ENCODE results near the gene KCND3. TPM values are rescaled to one million over a fixed set of nuclear protein-coding genes. Genes with fewer than 3 reads are reported as not detected.

KCND3 gene
- total RNA-seq, 2 experiments from 2014 or later = not detected

- no peaks in the 10 kb centered on the region for H3K9me3 Mint-ChIP-seq
- ATAC-seq (ENCODE audit: low read depth) (no peak), DNase-seq (no peak)
- peaks cover 4% of the 10 kb centered on the region for H3K4me1 Mint-ChIP-seq
- H3K27ac Mint-ChIP-seq = no peak overlapping the region
- H3K27me3 Mint-ChIP-seq = peaks cover 3% of the 10 kb centered on the region
- POLR2A ChIA-PET = no interaction called here
- no peaks in the 10 kb centered on the region for H3K36me3 Mint-ChIP-seq
- no peak overlapping the region for H3K4me3 Mint-ChIP-seq
Measured at GRCh38 chr1:111731956-111732355, 257.5 kb downstream of the KCND3 start.

GRCh38 chr1:111730706-111731105, 258.8 kb downstream of the KCND3 start:
- DNase-seq (no peak), ATAC-seq (ENCODE audit: low read depth) (no peak)
- Mint-ChIP-seq H3K4me3 (no peak overlapping the region), H3K36me3 (no peaks in the 10 kb centered on the region), H3K27me3 (peaks cover 2% of the 10 kb centered on the region), H3K4me1 (peaks cover 4% of the 10 kb centered on the region), H3K27ac (no peak overlapping the region), H3K9me3 (no peaks in the 10 kb centered on the region)
- POLR2A ChIA-PET = no interaction called here

- POLR2A ChIA-PET = no interaction called here
- H3K27ac Mint-ChIP-seq = no peak overlapping the region
- DNase-seq (no peak), ATAC-seq (ENCODE audit: low read depth) (no peak)
- H3K4me3 Mint-ChIP-seq = no peak overlapping the region
- H3K4me1 Mint-ChIP-seq = peaks cover 4% of the 10 kb centered on the region
- no peaks in the 10 kb centered on the region for H3K36me3 Mint-ChIP-seq
- peaks cover 2% of the 10 kb centered on the region for H3K27me3 Mint-ChIP-seq
- no peaks in the 10 kb centered on the region for H3K9me3 Mint-ChIP-seq
Measured at GRCh38 chr1:111729946-111730681, 259.4 kb downstream of the KCND3 start.

- peaks cover 4% of the 10 kb centered on the region for H3K4me1 Mint-ChIP-seq
- POLR2A ChIA-PET = no interaction called here
- no peak overlapping the region for H3K27ac Mint-ChIP-seq
- no peaks in the 10 kb centered on the region for H3K36me3 Mint-ChIP-seq
- H3K9me3 Mint-ChIP-seq = no peaks in the 10 kb centered on the region
- DNase-seq (no peak), ATAC-seq (ENCODE audit: low read depth) (no peak)
- peaks cover 2% of the 10 kb centered on the region for H3K27me3 Mint-ChIP-seq
- no peak overlapping the region for H3K4me3 Mint-ChIP-seq
Measured at GRCh38 chr1:111729271-111729921, 260.1 kb downstream of the KCND3 start.

DNA sequence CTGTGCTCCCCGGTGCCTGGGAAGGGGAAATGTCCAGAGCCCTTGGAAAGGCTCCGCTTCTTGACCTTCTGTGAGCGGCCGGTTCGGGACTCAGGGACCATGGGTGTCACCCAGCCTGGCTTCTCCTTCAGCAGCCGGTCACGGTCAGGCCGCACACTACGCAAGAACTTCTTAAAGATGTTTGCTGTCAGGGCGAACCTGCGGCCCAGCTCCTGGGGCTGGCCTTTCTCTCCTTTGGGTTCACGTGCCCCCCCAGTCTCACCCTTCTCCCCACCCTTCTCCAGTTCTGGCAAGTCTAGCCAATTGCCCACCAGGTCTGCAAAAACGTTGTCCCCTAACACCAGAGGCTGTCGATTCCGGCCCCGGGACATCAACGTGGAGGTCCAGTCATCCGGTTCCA, 262.4 kb downstream of the KCND3 start:
- Mint-ChIP-seq H3K27me3 (peaks cover 2% of the 10 kb centered on the region), H3K36me3 (no peaks in the 10 kb centered on the region), H3K9me3 (no peaks in the 10 kb centered on the region), H3K4me1 (peaks cover 4% of the 10 kb centered on the region), H3K27ac (no peak overlapping the region), H3K4me3 (no peak overlapping the region)
- DNase-seq = no peak
- POLR2A ChIA-PET = no interaction called here
- ATAC-seq (ENCODE audit: low read depth) = no peak

- ATAC-seq (ENCODE audit: low read depth) (no peak), DNase-seq (no peak)
- no peak overlapping the region for H3K4me3 Mint-ChIP-seq
- no peak overlapping the region for H3K27ac Mint-ChIP-seq
- H3K36me3 Mint-ChIP-seq = no peaks in the 10 kb centered on the region
- no peaks in the 10 kb centered on the region for H3K9me3 Mint-ChIP-seq
- H3K4me1 Mint-ChIP-seq = peaks cover 4% of the 10 kb centered on the region
- POLR2A ChIA-PET = no interaction called here
- H3K27me3 Mint-ChIP-seq = no peaks in the 10 kb centered on the region
Measured at GRCh38 chr1:111725192-111725591, 264.3 kb downstream of the KCND3 start.

GRCh38 chr1:111723871-111724270, 265.6 kb downstream of the KCND3 start:
- no peak for ATAC-seq (ENCODE audit: low read depth)
- no peak overlapping the region for H3K27ac Mint-ChIP-seq

DNA sequence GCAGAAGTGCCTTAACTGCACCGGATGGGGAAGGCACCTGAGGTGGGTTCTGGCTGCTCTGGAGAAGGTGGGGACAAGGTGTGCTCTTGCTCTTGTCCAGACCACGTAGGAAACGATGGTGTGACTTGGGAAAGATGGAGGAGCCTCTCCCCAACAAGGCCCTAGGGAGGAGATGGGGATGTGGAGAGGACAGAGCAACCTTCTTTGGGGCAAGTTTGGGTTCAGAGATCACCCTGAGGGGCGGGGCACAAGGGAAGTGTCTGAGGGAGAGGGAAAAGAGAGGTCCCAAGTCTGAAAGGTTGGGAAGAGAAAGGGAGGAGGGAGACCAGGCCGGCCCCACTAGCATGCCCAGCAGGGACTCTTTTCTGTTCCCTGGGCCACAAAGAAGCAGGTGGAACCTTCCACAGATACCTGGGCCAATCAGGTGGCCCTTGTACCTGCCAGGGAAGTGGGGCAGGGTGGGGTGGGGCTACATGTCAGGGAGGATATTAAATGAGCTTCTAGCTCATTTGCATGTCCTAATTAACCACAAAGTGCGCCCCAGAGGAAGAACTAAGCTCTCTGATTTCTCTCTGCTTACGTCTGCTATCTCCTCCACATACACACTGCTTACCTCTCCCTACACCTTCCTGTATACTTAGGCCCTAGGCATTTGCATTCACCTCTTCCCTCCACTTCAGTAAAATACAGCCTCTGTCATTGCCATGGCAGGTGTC, 266.2 kb downstream of the KCND3 start:
- DNase-seq (no peak), ATAC-seq (ENCODE audit: low read depth) (no peak)
- H3K9me3 Mint-ChIP-seq = no peaks in the 10 kb centered on the region
- H3K4me3 Mint-ChIP-seq = no peak overlapping the region
- peaks cover 5% of the 10 kb centered on the region for H3K4me1 Mint-ChIP-seq
- no peaks in the 10 kb centered on the region for H3K36me3 Mint-ChIP-seq
- POLR2A ChIA-PET = no interaction called here
- H3K27me3 Mint-ChIP-seq = no peaks in the 10 kb centered on the region
- H3K27ac Mint-ChIP-seq = no peak overlapping the region

More at GRCh38 chr1:111723871-111724270, 265.6 kb downstream of the KCND3 start:
- POLR2A ChIA-PET = no interaction called here
- H3K4me3 Mint-ChIP-seq = no peak overlapping the region
- DNase-seq = no peak
- no peaks in the 10 kb centered on the region for H3K9me3 Mint-ChIP-seq
- no peaks in the 10 kb centered on the region for H3K27me3 Mint-ChIP-seq
- H3K4me1 Mint-ChIP-seq = peaks cover 5% of the 10 kb centered on the region
- no peaks in the 10 kb centered on the region for H3K36me3 Mint-ChIP-seq

DNA sequence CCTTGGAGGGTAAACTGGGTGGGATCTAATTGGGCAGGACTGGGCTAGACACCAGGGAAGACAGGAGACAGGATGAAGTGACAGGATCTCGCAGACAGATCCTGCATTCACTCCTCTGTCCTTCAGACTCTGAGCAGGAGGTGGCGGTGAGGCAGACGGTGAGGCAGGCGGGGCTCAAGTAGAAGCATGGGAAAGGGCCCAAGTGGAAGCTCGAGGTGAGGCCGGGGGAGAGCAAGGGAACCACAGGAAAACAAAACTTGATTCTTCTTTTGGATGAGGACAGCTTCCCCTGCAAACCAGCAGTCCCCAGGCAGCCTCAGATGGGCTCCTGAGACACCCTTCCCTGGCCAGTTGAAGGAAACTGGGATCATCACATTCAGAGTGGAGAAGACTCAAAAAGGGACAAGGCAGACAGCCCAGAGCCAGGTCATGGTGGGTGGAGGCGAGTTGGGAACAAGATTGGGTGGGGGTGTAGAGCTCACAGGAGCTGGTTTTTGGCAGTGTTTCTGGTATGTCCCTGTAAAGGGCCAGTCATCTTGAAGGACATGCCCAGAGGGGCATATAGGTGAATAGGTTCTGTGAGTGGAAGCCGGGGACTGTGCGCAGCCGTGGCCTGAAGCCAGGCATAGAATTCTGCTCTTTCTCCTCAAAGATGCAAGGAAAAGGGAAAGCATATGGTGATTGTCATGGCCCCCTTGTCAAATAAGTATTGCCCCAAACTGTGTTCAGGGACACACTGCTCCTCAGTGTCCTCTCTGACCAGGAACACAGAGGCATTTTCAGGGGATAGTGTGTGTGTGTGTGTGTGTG, 268.3 kb downstream of the KCND3 start:
- ATAC-seq (ENCODE audit: low read depth) (no peak), DNase-seq (no peak)
- peaks cover 12% of the 10 kb centered on the region for H3K36me3 Mint-ChIP-seq
- no peak overlapping the region for H3K4me3 Mint-ChIP-seq
- no peaks in the 10 kb centered on the region for H3K27me3 Mint-ChIP-seq
- H3K4me1 Mint-ChIP-seq = peaks cover 5% of the 10 kb centered on the region
- H3K27ac Mint-ChIP-seq = no peak overlapping the region
- H3K9me3 Mint-ChIP-seq = no peaks in the 10 kb centered on the region
- POLR2A ChIA-PET = no interaction called here

Other genes with a start within 250 kb of the KCND3 start
- 10 to 100 TPM; 15.0 to 16.5 TPM for gene DDX20, start 233.8 kb downstream of the KCND3 start, total RNA-seq